A673 (cell line): Measurements from ENCODE around the gene HAGH. TPM values are rescaled to one million over a fixed set of nuclear protein-coding genes. Genes with fewer than 3 reads are reported as not detected.

ENCODE experiments used
- BruUV-seq: library from RNA; stranded (reverse); fragments of 400-500 nt; replicated peaks from 2 replicates; lab custom pipeline; 2021; lab: Mats Ljungman, UMichigan
- CTCF ChIA-PET: fragments of 300-600 bp; sonication (Branson Sonifier 250); formaldehyde crosslinking; loops from one replicate; lab custom pipeline; 2022; ENCODE audit warnings: antibody characterized with exemption; lab: Charles Lee
- POLR2A ChIA-PET: fragments of 300-600 bp; sonication (Branson Sonifier 250); formaldehyde crosslinking; loops from one replicate; lab custom pipeline; 2022; ENCODE audit warnings: antibody characterized with exemption; ENCODE audit not compliant: low non-redundant PET; lab: Charles Lee
- DNase-seq: peaks from one replicate; pipeline ENCODE4 v3.0.0-alpha.2; 2015; ENCODE audit warnings: low spot score
- H3K27ac ChIP-seq: fragments of 200-600 bp; sonication (generic); 2 replicates; pipeline ENCODE4 v1.5.1; 2016; ENCODE audit warnings: mixed run types, low read depth, mild to moderate bottlenecking, mixed read lengths, antibody characterized with exemption, low read length; ENCODE audit not compliant: poor library complexity, severe bottlenecking
- H3K27me3 ChIP-seq: fragments of 200-600 bp; sonication (generic); replicated peaks from 2 replicates; pipeline ENCODE4 v1.6.1; 2017; ENCODE audit warnings: mixed run types, low read depth, mild to moderate bottlenecking, mixed read lengths, antibody characterized with exemption, low read length; ENCODE audit not compliant: insufficient read depth, poor library complexity
- H3K36me3 ChIP-seq: fragments of 200-600 bp; sonication (generic); 2 replicates; pipeline ENCODE4 v1.6.1; 2016; ENCODE audit warnings: mixed run types, mild to moderate bottlenecking, mixed read lengths, antibody characterized with exemption, low read length; ENCODE audit not compliant: insufficient read depth, poor library complexity, severe bottlenecking
- H3K4me1 ChIP-seq: fragments of 200-600 bp; sonication (generic); 2 replicates; pipeline ENCODE4 v1.6.1; 2017; ENCODE audit warnings: mixed run types, mild to moderate bottlenecking, mixed read lengths, antibody characterized with exemption, low read length; ENCODE audit not compliant: insufficient read depth, poor library complexity, severe bottlenecking
- H3K4me3 ChIP-seq: fragments of 200-600 bp; sonication (generic); 2 replicates; pipeline ENCODE4 v1.5.1; 2016; ENCODE audit warnings: low read depth, mixed run types, mild to moderate bottlenecking, mixed read lengths, low read length; ENCODE audit not compliant: poor library complexity, severe bottlenecking
- H3K9me3 ChIP-seq: fragments of 200-600 bp; sonication (generic); 2 replicates; pipeline ENCODE4 v1.6.1; 2016; ENCODE audit warnings: mixed run types, low read depth, mild to moderate bottlenecking, mixed read lengths, antibody characterized with exemption, low read length; ENCODE audit not compliant: poor library complexity, severe bottlenecking
- CTCF ChIP-seq: fragments of 300-800, 200-600 bp; sonication (generic); conservative IDR thresholded peaks from 2 replicates; pipeline ENCODE4 v1.5.1; 2017; ENCODE audit warnings: low read depth, mild to moderate bottlenecking, antibody characterized with exemption, low read length, moderate library complexity, mixed read lengths
- EZH2 ChIP-seq: fragments of 200-600 bp; sonication (generic); IDR thresholded peaks from 2 replicates; pipeline ENCODE4 v1.6.1; 2017; ENCODE audit warnings: borderline replicate concordance, low read depth, mild to moderate bottlenecking, mixed read lengths, antibody characterized with exemption, low read length; ENCODE audit not compliant: poor library complexity, severe bottlenecking
- intact Hi-C: fragments of 100-400 bp; cut with micrococcal nuclease; formaldehyde crosslinking; loops from one replicate; pipeline ENCODE4 v1.10.0; 2022; ENCODE audit not compliant: unreplicated experiment
- total RNA-seq: library from RNA; stranded (reverse); gene quantifications from 2 replicates; pipeline ENCODE4 v1.2.3, GENCODE V29; 2021

The HAGH gene
- total RNA-seq, 1 experiment from 2014 or later = 14.4 TPM

- Histone ChIP-seq H3K9me3 (no peaks in the 10 kb centered on the region), H3K27ac (no peak overlapping the region), H3K4me1 (no peaks in the 10 kb centered on the region), H3K27me3 (peaks cover 8% of the 10 kb centered on the region), H3K36me3 (no peaks in the 10 kb centered on the region), H3K4me3 (no peak overlapping the region)
- intact Hi-C loops = no loop called here
- no peak for DNase-seq
- no TSS peak for BruUV-seq
- no peak for TF ChIP-seq EZH2
- TF ChIP-seq CTCF = no peak
- CTCF ChIA-PET = no interaction called here
- POLR2A ChIA-PET = no interaction called here
Measured at GRCh38 chr16:1845985-1846384, 19.4 kb upstream of the HAGH start.

- intact Hi-C loops = no loop called here
- no peak for DNase-seq
- no peaks in the 10 kb centered on the region for H3K36me3 ChIP-seq
- no peak overlapping the region for H3K4me3 ChIP-seq
- no TSS peak for BruUV-seq
- no peaks in the 10 kb centered on the region for H3K9me3 ChIP-seq
- ChIA-PET CTCF (no interaction called here), POLR2A (no interaction called here)
- no peak overlapping the region for H3K27ac ChIP-seq
- no peaks in the 10 kb centered on the region for H3K4me1 ChIP-seq
- TF ChIP-seq CTCF = no peak
- TF ChIP-seq EZH2 = no peak
- H3K27me3 ChIP-seq = no peaks in the 10 kb centered on the region
Measured at GRCh38 chr16:1839554-1839953, 12.9 kb upstream of the HAGH start.

GRCh38 chr16:1834096-1834495, 7.5 kb upstream of the HAGH start:
- BruUV-seq = no TSS peak
- H3K27ac ChIP-seq = no peak overlapping the region
- H3K9me3 ChIP-seq = no peaks in the 10 kb centered on the region
- ChIA-PET CTCF (no interaction called here), POLR2A (no interaction called here)
- H3K4me1 ChIP-seq = peaks cover 1% of the 10 kb centered on the region
- TF ChIP-seq EZH2 (no peak), CTCF (no peak)
- no peaks in the 10 kb centered on the region for H3K27me3 ChIP-seq
- intact Hi-C loops = no loop called here
- H3K4me3 ChIP-seq = no peak overlapping the region
- no peaks in the 10 kb centered on the region for H3K36me3 ChIP-seq
- no peak for DNase-seq
